HepG2 (cell line): ENCODE results near the gene FGD3. TPM values are rescaled to one million over a fixed set of nuclear protein-coding genes. Genes with fewer than 3 reads are reported as not detected.

Experiments
- ATAC-seq: fragments of 200-7000 bp; cut with Tn5 transposase; 3 replicates; pipeline ENCODE4 v1.9.1; 2020; ENCODE audit warnings: mild to moderate bottlenecking, moderate library complexity
- BruUV-seq: library from RNA; stranded (reverse); fragments of 400-500 nt; replicated peaks from 2 replicates; lab custom pipeline; 2021; lab: Mats Ljungman, UMichigan
- CTCF ChIA-PET: fragments of 300-600 bp; formaldehyde crosslinking; extraction: SDS; loops from one replicate; lab custom pipeline; 2021; ENCODE audit warnings: low total read pairs, inconsistent platforms, low intra/inter-chr PET ratio; lab: Yijun Ruan, JAX
- POLR2A ChIA-PET: fragments of 350-600 bp; sonication (Branson Sonifier 250); formaldehyde crosslinking; loops from one replicate; lab custom pipeline; 2020; ENCODE audit warnings: antibody characterized with exemption, inconsistent platforms; lab: Yijun Ruan, JAX
- DNase-seq: peaks from one replicate; pipeline ENCODE4 v3.0.0-alpha.2; 2015; ENCODE audit warnings: low spot score
- FAIRE-seq: peaks from 3 replicates; lab custom pipeline; 2011; peaks lifted over from hg19 to GRCh38; lab: Jason Lieb, UNC
- H2AFZ ChIP-seq: one replicate; pipeline ENCODE4 v1.6.1; 2011; ENCODE audit warnings: low read length, inconsistent platforms
- H3K27ac ChIP-seq: fragments of 300-600 bp; 3 replicates; pipeline ENCODE4 v1.8.0; 2011; ENCODE audit warnings: mixed run types, mild to moderate bottlenecking, mixed read lengths, low read length, inconsistent platforms; ENCODE audit not compliant: insufficient read depth; ENCODE audit errors: extremely low read length
- H3K27me3 ChIP-seq, 2 experiments: fragments of 200-600 bp in 1 of 2; 2 replicates in 1 of 2; 3 replicates in 1 of 2; pipeline versions ENCODE4 v1.6.0 to v1.8.0; 2011; ENCODE audit warnings: low read length in 2 of 2, mild to moderate bottlenecking in 2 of 2, moderate library complexity in 2 of 2, inconsistent platforms in 1 of 2; ENCODE audit not compliant: insufficient read depth in 2 of 2, control insufficient read depth in 1 of 2
- H3K36me3 ChIP-seq, 2 experiments: fragments of 200-600 bp in 1 of 2; replicated peaks in 1 of 2; 2 replicates in 1 of 2; 3 replicates in 1 of 2; pipeline versions ENCODE4 v1.5.1 to v1.8.0; 2011; ENCODE audit warnings: low read length in 2 of 2, inconsistent platforms in 1 of 2; ENCODE audit not compliant: insufficient read depth in 2 of 2, control insufficient read depth in 1 of 2
- H3K4me1 ChIP-seq: 2 replicates; pipeline ENCODE4 v1.5.1; 2012; ENCODE audit warnings: low read length, inconsistent platforms; ENCODE audit not compliant: insufficient read depth
- H3K4me2 ChIP-seq: 2 replicates; pipeline ENCODE4 v1.6.0; 2011; ENCODE audit warnings: low read depth, low read length, inconsistent platforms
- H3K4me3 ChIP-seq, 3 experiments: fragments of 200-600 bp in 1 of 3; sonication (generic), shearing (Covaris generic) in 1 of 3; replicated peaks in 1 of 3; 2 replicates each; pipeline ENCODE4 v1.5.1; 2011 to 2016; ENCODE audit warnings: low read length in 3 of 3, inconsistent platforms in 2 of 3, low read depth in 2 of 3, mild to moderate bottlenecking in 2 of 3, control low read depth in 1 of 3, mixed read lengths in 1 of 3; ENCODE audit not compliant: insufficient read depth in 1 of 3
- H3K79me2 ChIP-seq: one replicate; pipeline ENCODE4 v1.6.1; 2011; ENCODE audit warnings: low read length, inconsistent platforms; ENCODE audit not compliant: insufficient read depth
- H3K9ac ChIP-seq: 2 replicates; pipeline ENCODE4 v1.6.0; 2011; ENCODE audit warnings: mild to moderate bottlenecking, low read depth, low read length, inconsistent platforms; ENCODE audit not compliant: insufficient read depth
- H3K9me3 ChIP-seq: 2 replicates; pipeline ENCODE4 v1.5.1; 2012; ENCODE audit warnings: mild to moderate bottlenecking, low read length
- H4K20me1 ChIP-seq: 2 replicates; pipeline ENCODE4 v1.6.0; 2011; ENCODE audit warnings: inconsistent platforms, mild to moderate bottlenecking, low read length, moderate library complexity; ENCODE audit not compliant: insufficient read depth
- CBX5 ChIP-seq: sonication (generic); formaldehyde crosslinking; IDR thresholded peaks from 2 replicates; pipeline ENCODE4 v1.4.0; 2020; ENCODE audit warnings: missing genetic modification reagents, borderline replicate concordance
- HDAC1 ChIP-seq: sonication (generic); formaldehyde crosslinking; IDR thresholded peaks from 2 replicates; pipeline ENCODE4 v1.5.1; 2020; ENCODE audit warnings: mild to moderate bottlenecking, missing genetic modification reagents
- HNRNPLL ChIP-seq: fragments of 200-400 bp; formaldehyde crosslinking; IDR thresholded peaks from 2 replicates; pipeline ENCODE4 v1.6.1; 2017; ENCODE audit warnings: mild to moderate bottlenecking, low read depth, low read length; ENCODE audit not compliant: poor library complexity, severe bottlenecking
- MAZ ChIP-seq, 2 experiments: sonication (generic) in 1 of 2; formaldehyde crosslinking in 1 of 2; IDR thresholded peaks; 2 replicates each; pipeline versions ENCODE4 v1.5.0 to v1.6.1; 2012 to 2020; ENCODE audit warnings: low read depth in 2 of 2, mild to moderate bottlenecking in 2 of 2, borderline replicate concordance in 1 of 2, improper control_type of control experiment in 1 of 2, low read length in 1 of 2, missing genetic modification reagents in 1 of 2, moderate library complexity in 1 of 2
- RBFOX2 ChIP-seq: fragments of 200-400 bp; formaldehyde crosslinking; IDR thresholded peaks from 2 replicates; pipeline ENCODE4 v1.6.1; 2017; ENCODE audit warnings: low read depth, mild to moderate bottlenecking, low read length
- SIX4 ChIP-seq: sonication (generic); formaldehyde crosslinking; IDR thresholded peaks from 2 replicates; pipeline ENCODE4 v1.4.0; 2020; ENCODE audit warnings: missing genetic modification reagents
- SMAD3 ChIP-seq: sonication (generic); formaldehyde crosslinking; IDR thresholded peaks from 2 replicates; pipeline ENCODE4 v1.4.0; 2020; ENCODE audit warnings: missing genetic modification reagents
- SP1 ChIP-seq, 2 experiments: fragments of 450-650 bp in 1 of 2; sonication (generic) in 1 of 2; formaldehyde crosslinking in 1 of 2; IDR thresholded peaks; 2 replicates each; pipeline versions ENCODE4 v1.4.0 to v1.6.1; 2016 to 2020; ENCODE audit warnings: missing genetic modification reagents in 1 of 2
- SP4 ChIP-seq: sonication (generic); formaldehyde crosslinking; IDR thresholded peaks from 2 replicates; pipeline ENCODE4 v1.8.1; 2023; ENCODE audit warnings: mild to moderate bottlenecking, missing genetic modification reagents
- TEAD2 ChIP-seq: sonication (generic); formaldehyde crosslinking; IDR thresholded peaks from 2 replicates; pipeline ENCODE4 v1.9.0; 2021; ENCODE audit warnings: missing genetic modification reagents
- THAP7 ChIP-seq: sonication (generic); formaldehyde crosslinking; IDR thresholded peaks from 2 replicates; pipeline ENCODE4 v1.8.1; 2023; ENCODE audit warnings: mild to moderate bottlenecking, missing genetic modification reagents
- TMF1 ChIP-seq: sonication (generic); formaldehyde crosslinking; IDR thresholded peaks from 2 replicates; pipeline ENCODE4 v1.8.1; 2022; ENCODE audit warnings: low read depth, missing genetic modification reagents
- ZNF615 ChIP-seq: sonication (generic); formaldehyde crosslinking; IDR thresholded peaks from 2 replicates; pipeline ENCODE4 v1.5.0; 2020; ENCODE audit warnings: mild to moderate bottlenecking, missing genetic modification reagents, borderline replicate concordance
- ZNF768 ChIP-seq: sonication (generic); formaldehyde crosslinking; IDR thresholded peaks from 2 replicates; pipeline ENCODE4 v1.4.0; 2020; ENCODE audit warnings: missing genetic modification reagents
- ZNF839 ChIP-seq: sonication (generic); formaldehyde crosslinking; IDR thresholded peaks from 2 replicates; pipeline ENCODE4 v1.4.0; 2020; ENCODE audit warnings: missing genetic modification reagents, mild to moderate bottlenecking, borderline replicate concordance
- WGBS: methylation state at CpG from one replicate; pipeline ENCODE4 v1.1.6; 2017; ENCODE audit warnings: low lambda C conversion rate; 5-methylcytosine and 5-hydroxymethylcytosine counted together
- in situ Hi-C: cut with HindIII; loops from 2 replicates; pipeline ENCODE4 v1.10.0; 2017; ENCODE audit warnings: low pct_unique_long_range_greater_than_20kb; ENCODE audit not compliant: extremely low pct_ligation_motif_present
- intact Hi-C: fragments of 100-400 bp; cut with micrococcal nuclease; formaldehyde crosslinking; loops from one replicate; pipeline ENCODE4 v1.10.0; 2022; ENCODE audit not compliant: unreplicated experiment
- polyA plus RNA-seq, 8 experiments: library from polyadenylated mRNA; depleted of rRNA in 3 of 8; stranded (reverse) in 7 of 8; unstranded in 1 of 8; fragments of >200 nt; fragmentation: Illumina TruSeq in 4 of 8; extraction: Trizol in 4 of 8; gene quantifications; 2 replicates each; pipeline versions ENCODE4 v1.2.1 to v1.2.3, GENCODE V29; 2011 to 2016; ENCODE audit warnings: low read depth in 4 of 8, missing spikeins in 1 of 8, mixed read lengths in 1 of 8; ENCODE audit not compliant: insufficient read depth in 1 of 8
- total RNA-seq, 5 experiments: library from RNA; depleted of rRNA; stranded (reverse); fragments of >200 nt; fragmentation: Illumina TruSeq; extraction: Trizol; gene quantifications; 2 replicates each; pipeline ENCODE4 v1.2.3, GENCODE V29; 2016; ENCODE audit warnings: low read depth in 1 of 5
- TF ChIP-seq, protein P1 (sequence below): sonication (generic); formaldehyde crosslinking; IDR thresholded peaks from 2 replicates; pipeline ENCODE4 v1.5.0; 2020; ENCODE audit warnings: missing genetic modification reagents
- TF ChIP-seq, protein P2 (sequence below): sonication (generic); formaldehyde crosslinking; IDR thresholded peaks from 2 replicates; pipeline ENCODE4 v1.4.0; 2020; ENCODE audit warnings: mild to moderate bottlenecking, missing genetic modification reagents
- TF ChIP-seq, protein P3 (sequence below): sonication (generic); formaldehyde crosslinking; conservative IDR thresholded peaks from 2 replicates; pipeline ENCODE4 v1.4.0; 2020; ENCODE audit warnings: mild to moderate bottlenecking, missing genetic modification reagents, moderate library complexity

FGD3 gene
- total and polyA plus RNA-seq, 2 of the 13 experiments (the other 11 are each of a cell fraction or from before 2014, with no cell fraction given): 0.53 to 1.1 TPM

- intact Hi-C loops (loop anchor here (5.0 kb wide), 1 partner anchor 56 kb away; no protein-coding TSS in a partner anchor), in situ Hi-C loops (no loop called here)
- no peaks in the 10 kb centered on the region for H4K20me1 ChIP-seq
- BruUV-seq: no TSS peak
- POLR2A ChIA-PET: no interaction called here
- H2AFZ ChIP-seq: no peak within 1 kb of the TSS
- ATAC-seq (peak; percentile 33), FAIRE-seq (no peak), DNase-seq (peak; percentile 54)
- peak within 1 kb of the TSS; percentile 28 to 64 (median 35); a peak in 5 of 6 replicates for H3K4me3 ChIP-seq
- H3K9me3 ChIP-seq: no peaks in the 10 kb centered on the region
- peak within 1 kb of the TSS; percentile 86 for H3K4me2 ChIP-seq
- CTCF ChIA-PET: no interaction called here
- peak within 1 kb of the TSS; percentile 36 for H3K27ac ChIP-seq
- peaks cover 78% of the 10 kb centered on the region for H3K4me1 ChIP-seq
- H3K79me2 ChIP-seq: no peaks in the 10 kb centered on the region
- H3K36me3 ChIP-seq: no peaks in the 10 kb centered on the region
- peak within 1 kb of the TSS; percentile 48 for H3K9ac ChIP-seq
- WGBS: 3% methylated on average over 11 of the region's 55 CpGs
- H3K27me3 ChIP-seq: peaks cover 8 to 16% of the 10 kb centered on the region in 2 experiments; a peak in 3 of 5 replicates
- TF ChIP-seq TEAD2 (CRISPR knock-in tag) (no peak), HDAC1 (CRISPR knock-in tag) (no peak), CBX5 (no peak), SP4 (peak; percentile 94), SP1 (IDR thresholded peaks at IDR 0.05) (no peak), SP1 (CRISPR knock-in tag; IDR thresholded peaks at IDR 0.05) (peak; percentile 75), ZNF615 (CRISPR knock-in tag) (no peak), SIX4 (no peak), TMF1 (CRISPR knock-in tag) (no peak), HNRNPLL (peak; percentile 41), MAZ (IDR thresholded peaks at IDR 0.05; ENCODE audit: borderline replicate concordance, low read depth, low read length) (peak; percentile 52; the same call in 1 of the 2 replicates), MAZ (CRISPR knock-in tag; IDR thresholded peaks at IDR 0.05; ENCODE audit: low read depth) (0 out of 2 replicates have a peak, but pooled peaks have one; percentile 23), ZNF768 (CRISPR knock-in tag) (peak; percentile 48; the same call in 1 of the 2 replicates), SMAD3 (CRISPR knock-in tag) (no peak), RBFOX2 (0 out of 2 replicates have a peak, but pooled peaks have one; percentile 50), ZNF839 (0 out of 2 replicates have a peak, but pooled peaks have one; percentile 23), THAP7 (no peak)
- TF ChIP-seq, protein P1, sequence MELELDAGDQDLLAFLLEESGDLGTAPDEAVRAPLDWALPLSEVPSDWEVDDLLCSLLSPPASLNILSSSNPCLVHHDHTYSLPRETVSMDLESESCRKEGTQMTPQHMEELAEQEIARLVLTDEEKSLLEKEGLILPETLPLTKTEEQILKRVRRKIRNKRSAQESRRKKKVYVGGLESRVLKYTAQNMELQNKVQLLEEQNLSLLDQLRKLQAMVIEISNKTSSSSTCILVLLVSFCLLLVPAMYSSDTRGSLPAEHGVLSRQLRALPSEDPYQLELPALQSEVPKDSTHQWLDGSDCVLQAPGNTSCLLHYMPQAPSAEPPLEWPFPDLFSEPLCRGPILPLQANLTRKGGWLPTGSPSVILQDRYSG: no peak
- TF ChIP-seq, protein P2, sequence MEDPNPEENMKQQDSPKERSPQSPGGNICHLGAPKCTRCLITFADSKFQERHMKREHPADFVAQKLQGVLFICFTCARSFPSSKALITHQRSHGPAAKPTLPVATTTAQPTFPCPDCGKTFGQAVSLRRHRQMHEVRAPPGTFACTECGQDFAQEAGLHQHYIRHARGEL (CRISPR knock-in tag): no peak
- TF ChIP-seq, protein P3, sequence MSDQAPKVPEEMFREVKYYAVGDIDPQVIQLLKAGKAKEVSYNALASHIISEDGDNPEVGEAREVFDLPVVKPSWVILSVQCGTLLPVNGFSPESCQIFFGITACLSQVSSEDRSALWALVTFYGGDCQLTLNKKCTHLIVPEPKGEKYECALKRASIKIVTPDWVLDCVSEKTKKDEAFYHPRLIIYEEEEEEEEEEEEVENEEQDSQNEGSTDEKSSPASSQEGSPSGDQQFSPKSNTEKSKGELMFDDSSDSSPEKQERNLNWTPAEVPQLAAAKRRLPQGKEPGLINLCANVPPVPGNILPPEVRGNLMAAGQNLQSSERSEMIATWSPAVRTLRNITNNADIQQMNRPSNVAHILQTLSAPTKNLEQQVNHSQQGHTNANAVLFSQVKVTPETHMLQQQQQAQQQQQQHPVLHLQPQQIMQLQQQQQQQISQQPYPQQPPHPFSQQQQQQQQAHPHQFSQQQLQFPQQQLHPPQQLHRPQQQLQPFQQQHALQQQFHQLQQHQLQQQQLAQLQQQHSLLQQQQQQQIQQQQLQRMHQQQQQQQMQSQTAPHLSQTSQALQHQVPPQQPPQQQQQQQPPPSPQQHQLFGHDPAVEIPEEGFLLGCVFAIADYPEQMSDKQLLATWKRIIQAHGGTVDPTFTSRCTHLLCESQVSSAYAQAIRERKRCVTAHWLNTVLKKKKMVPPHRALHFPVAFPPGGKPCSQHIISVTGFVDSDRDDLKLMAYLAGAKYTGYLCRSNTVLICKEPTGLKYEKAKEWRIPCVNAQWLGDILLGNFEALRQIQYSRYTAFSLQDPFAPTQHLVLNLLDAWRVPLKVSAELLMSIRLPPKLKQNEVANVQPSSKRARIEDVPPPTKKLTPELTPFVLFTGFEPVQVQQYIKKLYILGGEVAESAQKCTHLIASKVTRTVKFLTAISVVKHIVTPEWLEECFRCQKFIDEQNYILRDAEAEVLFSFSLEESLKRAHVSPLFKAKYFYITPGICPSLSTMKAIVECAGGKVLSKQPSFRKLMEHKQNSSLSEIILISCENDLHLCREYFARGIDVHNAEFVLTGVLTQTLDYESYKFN (CRISPR knock-in tag): peak; percentile 43
Observed at GRCh38 chr9:93058355-93059010, 111.2 kb downstream of the FGD3 start, which contains the start of gene SUSD3. TSS of gene SUSD3 (plus strand) at chr9:93058701. CDS start at chr9:93058743, 42 bp downstream.
